IMR-90 (cell line): Measurements from ENCODE around the gene IQCE. TPM values are rescaled to one million over a fixed set of nuclear protein-coding genes. Genes with fewer than 3 reads are reported as not detected.

ENCODE experiments used
- ATAC-seq: fragments of 200-7000 bp; cut with Tn5 transposase; 2 replicates; pipeline ENCODE4 v1.9.1; 2020; ENCODE audit warnings: low read depth, mild to moderate bottlenecking, moderate library complexity
- BruUV-seq: library from RNA; stranded (reverse); fragments of 400-500 nt; replicated peaks from 2 replicates; lab custom pipeline; 2021; lab: Mats Ljungman, UMichigan
- CTCF ChIA-PET: fragments of 300-600 bp; formaldehyde crosslinking; extraction: SDS; loops from one replicate; lab custom pipeline; 2021; ENCODE audit warnings: antibody characterized with exemption; lab: Yijun Ruan, JAX
- POLR2A ChIA-PET: fragments of 300-600 bp; sonication (Branson Sonifier 250); formaldehyde crosslinking; loops from one replicate; lab custom pipeline; 2022; ENCODE audit warnings: antibody characterized with exemption; ENCODE audit not compliant: unreplicated experiment; lab: Charles Lee
- DNase-seq: peaks from one replicate; pipeline ENCODE4 v3.0.0; 2013
- H2AFZ ChIP-seq: replicated peaks from 2 replicates; pipeline ENCODE3; 2013; ENCODE audit warnings: low read length, mild to moderate bottlenecking; ENCODE audit not compliant: poor library complexity
- H2AK5ac ChIP-seq: 2 replicates; pipeline ENCODE4 v1.6.1; 2013; ENCODE audit warnings: low read depth, low read length, inconsistent platforms
- H2AK9ac ChIP-seq: replicated peaks from 2 replicates; pipeline ENCODE3; 2013; ENCODE audit warnings: mild to moderate bottlenecking, low read depth, low read length, moderate library complexity; ENCODE audit not compliant: poor library complexity
- H2BK120ac ChIP-seq: 2 replicates; pipeline ENCODE4 v1.6.1; 2013; ENCODE audit warnings: low read depth, low read length, inconsistent platforms
- H2BK15ac ChIP-seq: 3 replicates; pipeline ENCODE4 v1.6.1; 2013; ENCODE audit warnings: low read depth, low read length, inconsistent platforms
- H2BK20ac ChIP-seq: 2 replicates; pipeline ENCODE4 v1.6.1; 2013; ENCODE audit warnings: low read depth, mild to moderate bottlenecking, inconsistent platforms, low read length, moderate library complexity
- H2BK5ac ChIP-seq: 2 replicates; pipeline ENCODE4 v1.6.1; 2013; ENCODE audit warnings: mild to moderate bottlenecking, low read depth, low read length, inconsistent platforms; ENCODE audit not compliant: poor library complexity, severe bottlenecking
- H3K14ac ChIP-seq: replicated peaks from 2 replicates; pipeline ENCODE4 v1.6.1; 2013; ENCODE audit warnings: low read depth, low read length, inconsistent platforms
- H3K18ac ChIP-seq: 2 replicates; pipeline ENCODE4 v1.6.1; 2013; ENCODE audit warnings: low read depth, low read length, control low read depth
- H3K23ac ChIP-seq: 2 replicates; pipeline ENCODE4 v1.6.1; 2013; ENCODE audit warnings: low read depth, low read length, inconsistent platforms
- H3K27ac ChIP-seq: 2 replicates; pipeline ENCODE4 v1.5.1; 2013; ENCODE audit warnings: mild to moderate bottlenecking, control low read depth, low read length; ENCODE audit not compliant: insufficient read depth
- H3K27me3 ChIP-seq: 2 replicates; pipeline ENCODE4 v1.6.1; 2013; ENCODE audit warnings: low read length; ENCODE audit not compliant: control insufficient read depth, insufficient read depth
- H3K36me3 ChIP-seq: 2 replicates; pipeline ENCODE4 v1.6.1; 2013; ENCODE audit warnings: low read length, mixed read lengths; ENCODE audit not compliant: control insufficient read depth, insufficient read depth
- H3K4ac ChIP-seq: 2 replicates; pipeline ENCODE4 v1.6.1; 2013; ENCODE audit warnings: low read depth, low read length, inconsistent platforms
- H3K4me1 ChIP-seq: 2 replicates; pipeline ENCODE4 v1.6.1; 2013; ENCODE audit warnings: low read length, mixed read lengths; ENCODE audit not compliant: control insufficient read depth, insufficient read depth
- H3K4me2 ChIP-seq: 2 replicates; pipeline ENCODE4 v1.6.1; 2013; ENCODE audit warnings: low read depth, mild to moderate bottlenecking, control low read depth, low read length, moderate library complexity
- H3K4me3 ChIP-seq: 2 replicates; pipeline ENCODE4 v1.5.1; 2013; ENCODE audit warnings: low read depth, mild to moderate bottlenecking, control low read depth, low read length, moderate library complexity; ENCODE audit not compliant: insufficient read depth
- H3K56ac ChIP-seq: 2 replicates; pipeline ENCODE4 v1.6.1; 2013; ENCODE audit warnings: low read length, inconsistent platforms; ENCODE audit not compliant: insufficient read depth; ENCODE audit errors: extremely low read depth
- H3K79me1 ChIP-seq, 2 experiments: 2 replicates each; pipeline ENCODE4 v1.6.1; 2013; ENCODE audit warnings: low read length in 2 of 2, inconsistent platforms in 1 of 2, low read depth in 1 of 2
- H3K9ac ChIP-seq: 2 replicates; pipeline ENCODE4 v1.6.1; 2013; ENCODE audit warnings: low read depth, low read length, control low read depth
- H3K9me1 ChIP-seq: 2 replicates; pipeline ENCODE4 v1.6.1; 2013; ENCODE audit warnings: low read length, inconsistent platforms; ENCODE audit not compliant: insufficient read depth
- H3K9me3 ChIP-seq: 2 replicates; pipeline ENCODE4 v1.6.1; 2013; ENCODE audit warnings: low read length; ENCODE audit not compliant: control insufficient read depth, insufficient read depth
- H4K20me1 ChIP-seq: 2 replicates; pipeline ENCODE4 v1.6.1; 2013; ENCODE audit warnings: low read length, inconsistent platforms; ENCODE audit not compliant: insufficient read depth
- H4K5ac ChIP-seq: 2 replicates; pipeline ENCODE4 v1.6.1; 2013; ENCODE audit warnings: mild to moderate bottlenecking, low read depth, low read length, control low read depth
- H4K8ac ChIP-seq, 2 experiments: 2 replicates each; pipeline ENCODE4 v1.6.1; 2013; ENCODE audit warnings: low read depth in 2 of 2, low read length in 2 of 2, control low read depth in 1 of 2, inconsistent platforms in 1 of 2
- H4K91ac ChIP-seq: 2 replicates; pipeline ENCODE4 v1.6.1; 2013; ENCODE audit warnings: low read depth, low read length, inconsistent platforms; ENCODE audit not compliant: insufficient read depth
- RCOR1 ChIP-seq: IDR thresholded peaks from 2 replicates; pipeline ENCODE4 v1.6.1; 2012; ENCODE audit warnings: mild to moderate bottlenecking, low read length, improper control_type of control experiment; ENCODE audit not compliant: insufficient replicate concordance
- WGBS, 2 experiments: methylation state at CpG; one replicate each; pipeline versions ENCODE4 v1.1.5 to v1.1.7; 2013; ENCODE audit warnings: missing lambda C conversion rate in 2 of 2; ENCODE audit not compliant: insufficient read length in 1 of 2; ENCODE audit errors: extremely low coverage in 2 of 2; 5-methylcytosine and 5-hydroxymethylcytosine counted together
- dilution Hi-C: fragments of 300-500 bp; cut with HindIII; formaldehyde crosslinking; loops from one replicate; pipeline ENCODE4 v1.14.3; 2018; ENCODE audit warnings: low sequenced_read_pairs; ENCODE audit not compliant: unreplicated experiment
- in situ Hi-C: fragments of 300-500 bp; cut with MboI; formaldehyde crosslinking; loops from 3 replicates; pipeline ENCODE4 v1.14.3; 2019; ENCODE audit warnings: low sequenced_read_pairs, inconsistent platforms, mixed read lengths
- intact Hi-C: fragments of 100-400 bp; cut with micrococcal nuclease; formaldehyde crosslinking; loops from 2 replicates; pipeline ENCODE4 v1.10.0; 2022
- polyA plus RNA-seq, 3 experiments: library from polyadenylated mRNA; depleted of rRNA; stranded (reverse); fragments of >200 nt; gene quantifications; 2 replicates each; pipeline ENCODE4 v1.2.3, GENCODE V29; 2012; ENCODE audit warnings: low replicate concordance in 1 of 3
- total RNA-seq: library from RNA; depleted of rRNA; stranded (reverse); fragments of >200 nt; gene quantifications from 2 replicates; pipeline ENCODE4 v1.2.3, GENCODE V29; 2012

IQCE gene
- total and polyA plus RNA-seq, 2 of the 4 experiments (the other 2 are of a cell fraction): 5.0 to 6.3 TPM

- no TSS peak for BruUV-seq
- no peak overlapping the region for H4K8ac ChIP-seq
- H3K14ac ChIP-seq: no peak overlapping the region
- in situ Hi-C loops (no loop called here), dilution Hi-C loops (no loop called here), intact Hi-C loops (no loop called here)
- no peak overlapping the region for H2BK20ac ChIP-seq
- no peak overlapping the region for H3K56ac ChIP-seq
- H3K9ac ChIP-seq: no peak overlapping the region
- no peaks in the 10 kb centered on the region for H3K9me3 ChIP-seq
- no peak overlapping the region for H2AK9ac ChIP-seq
- no peak overlapping the region for H3K23ac ChIP-seq
- no peak for ATAC-seq
- 90% methylated on average over 40 of the region's 56 CpGs; no CpG with 5 or more reads in 1 of the 2 experiments for WGBS, 2 experiments
- no peak overlapping the region for H4K5ac ChIP-seq
- no peaks in the 10 kb centered on the region for H4K20me1 ChIP-seq
- H3K27ac ChIP-seq: no peak overlapping the region
- no peak overlapping the region for H3K4me2 ChIP-seq
- DNase-seq: no peak
- POLR2A ChIA-PET: no interaction called here
- no peak overlapping the region for H2BK15ac ChIP-seq
- H3K4me1 ChIP-seq: peaks cover 5% of the 10 kb centered on the region
- TF ChIP-seq RCOR1: no peak
- H2BK120ac ChIP-seq: no peak overlapping the region
- H2AFZ ChIP-seq: no peak overlapping the region
- H4K91ac ChIP-seq: no peak overlapping the region
- H3K18ac ChIP-seq: no peak overlapping the region
- H3K4me3 ChIP-seq: no peak overlapping the region
- peaks cover 0 to 3% of the 10 kb centered on the region in 2 experiments; a peak in 1 of 4 replicates for H3K79me1 ChIP-seq
- no peak overlapping the region for H2AK5ac ChIP-seq
- peaks cover 19% of the 10 kb centered on the region for H3K36me3 ChIP-seq
- no peaks in the 10 kb centered on the region for H3K27me3 ChIP-seq
- H2BK5ac ChIP-seq: no peak overlapping the region
- H3K9me1 ChIP-seq: peaks cover 6% of the 10 kb centered on the region; the same call in 1 of the 2 replicates
- no peak overlapping the region for H3K4ac ChIP-seq
- CTCF ChIA-PET: no interaction called here
Measured at GRCh38 chr7:2576742-2577491, 18.1 kb downstream of the IQCE start.
